Endometrial microvascular endothelial cells (primary cell): ENCODE data around the gene TRIM15. TPM values are rescaled to one million over a fixed set of nuclear protein-coding genes. Genes with fewer than 3 reads are reported as not detected.
"Not testable (repeated sequence)": the region's sequence is repeated elsewhere in the genome, so short reads cannot be mapped to it uniquely, and the experiment has no call there.

ENCODE experiments used
- in situ Hi-C: cut with HindIII; loops from 2 replicates; pipeline ENCODE4 v1.10.0; 2017; ENCODE audit warnings: low sequenced_read_pairs, low pct_unique_long_range_greater_than_20kb; ENCODE audit errors: inconsistent ontology term
- total RNA-seq: library from RNA; depleted of rRNA; stranded (reverse); fragments of >200 nt; gene quantifications from one replicate; pipeline ENCODE4 v1.2.3, GENCODE V29; 2015; ENCODE audit errors: inconsistent ontology term

The TRIM15 gene
- total RNA-seq, 1 donor from 2014 or later, result not detected

DNA sequence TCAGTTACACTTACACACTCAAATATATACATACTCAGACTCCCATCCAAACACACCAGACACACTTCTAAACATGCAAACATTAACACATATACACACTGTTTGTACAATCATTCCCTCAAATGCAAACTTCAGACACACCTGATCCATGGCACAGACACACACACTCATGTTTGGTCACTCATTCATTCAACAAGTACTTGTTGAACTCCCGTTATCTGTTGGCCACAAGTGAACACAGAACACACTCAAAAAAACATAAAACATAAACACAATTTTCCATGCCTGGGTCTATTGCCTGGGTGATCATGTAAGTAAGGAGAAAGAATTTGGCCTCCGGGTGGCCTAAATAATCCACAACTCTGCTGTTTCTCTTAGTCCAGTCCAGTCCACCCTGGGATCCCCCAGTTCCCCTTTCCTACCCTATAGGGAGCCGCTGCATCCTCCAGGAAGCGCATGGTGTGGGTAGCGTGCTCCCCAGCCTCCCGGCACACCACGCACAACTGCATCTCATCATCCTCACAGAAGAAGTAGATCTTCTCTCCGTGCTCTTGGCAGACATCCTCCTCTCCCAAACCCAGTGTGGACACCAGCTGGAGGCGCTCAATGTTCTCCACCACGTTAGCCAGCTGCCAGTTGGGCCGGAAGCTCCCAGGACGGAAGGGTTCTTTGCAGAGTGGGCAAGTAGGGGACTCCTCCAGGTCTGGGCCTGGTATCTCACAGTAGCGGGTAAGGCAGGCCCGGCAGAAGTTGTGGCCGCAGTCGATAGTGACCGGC, 3.1 kb upstream of the TRIM15 start:
- in situ Hi-C loops, result no loop called here

- in situ Hi-C loops, result no loop called here
Observed at GRCh38 chr6:30160785-30161531, 2.4 kb upstream of the TRIM15 start, which contains the start of gene TRIM10. Gene TRIM10, minus strand, starts transcription at chr6:30161211. Its CDS starts 353 bp downstream, at chr6:30160858.

GRCh38 chr6:30162265-30163089, 869 bp upstream of the TRIM15 start:
- in situ Hi-C loops, result no loop called here

DNA sequence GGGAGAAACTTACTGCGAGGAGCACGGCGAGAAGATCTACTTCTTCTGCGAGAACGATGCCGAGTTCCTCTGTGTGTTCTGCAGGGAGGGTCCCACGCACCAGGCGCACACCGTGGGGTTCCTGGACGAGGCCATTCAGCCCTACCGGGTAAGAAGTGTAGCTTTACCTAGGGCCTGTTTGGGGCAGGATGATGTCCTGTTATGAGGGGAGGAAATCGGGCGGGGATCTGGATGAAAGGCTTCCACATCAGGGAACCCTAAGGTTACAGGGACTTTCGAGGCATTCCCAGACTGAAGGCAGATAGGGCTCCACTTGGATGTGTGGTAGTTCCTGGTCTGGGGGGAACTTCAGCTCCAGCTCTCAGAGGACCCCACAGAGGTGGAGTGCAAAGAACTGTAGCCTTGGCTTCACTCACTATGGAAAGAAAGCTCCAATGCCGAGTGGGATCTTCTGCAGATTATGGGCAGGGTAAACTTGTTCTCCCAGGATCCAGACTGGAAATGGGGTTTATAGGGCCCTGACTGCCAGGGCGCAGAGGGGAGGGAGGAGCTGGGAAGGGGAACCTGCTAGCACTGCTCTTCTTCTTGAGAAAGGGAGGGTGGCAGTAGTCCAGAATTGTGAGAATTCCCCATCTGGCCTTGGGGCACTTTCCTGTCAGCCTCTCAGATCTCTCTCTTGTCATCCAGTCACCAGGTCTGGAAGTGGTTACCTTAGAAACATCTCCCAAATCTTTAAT, 740 bp downstream of the TRIM15 start:
- in situ Hi-C loops, result no loop called here

GRCh38 chr6:30164714-30165113, 1.4 kb downstream of the TRIM15 start:
- in situ Hi-C loops, result no loop called here

DNA sequence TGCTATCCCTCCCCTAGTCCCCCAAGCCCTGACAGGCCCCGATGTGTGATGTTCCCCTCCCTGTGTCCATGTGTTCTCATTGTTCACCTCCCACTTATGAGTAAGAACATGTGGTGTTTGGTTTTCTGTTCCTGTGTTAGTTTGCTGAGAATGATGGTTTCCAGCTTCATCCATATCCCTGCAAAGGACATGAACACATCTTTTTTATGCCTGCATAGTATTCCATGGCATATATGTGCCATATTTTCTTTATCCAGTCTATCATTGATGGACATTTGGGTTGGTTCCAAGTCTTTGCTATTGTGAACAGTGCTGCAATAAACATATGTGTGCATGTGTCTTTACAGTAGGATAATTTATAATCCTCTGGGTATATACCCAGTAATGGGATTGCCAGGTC, 1.9 kb downstream of the TRIM15 start:
- in situ Hi-C loops, result not testable (repeated sequence)

- in situ Hi-C loops, result no loop called here
Observed at GRCh38 chr6:30167101-30167500, 3.8 kb downstream of the TRIM15 start.

- in situ Hi-C loops, result no loop called here
Observed at GRCh38 chr6:30168741-30169140, 5.4 kb downstream of the TRIM15 start.

- in situ Hi-C loops, result no loop called here
Observed at GRCh38 chr6:30169658-30170614, 6.6 kb downstream of the TRIM15 start.

DNA sequence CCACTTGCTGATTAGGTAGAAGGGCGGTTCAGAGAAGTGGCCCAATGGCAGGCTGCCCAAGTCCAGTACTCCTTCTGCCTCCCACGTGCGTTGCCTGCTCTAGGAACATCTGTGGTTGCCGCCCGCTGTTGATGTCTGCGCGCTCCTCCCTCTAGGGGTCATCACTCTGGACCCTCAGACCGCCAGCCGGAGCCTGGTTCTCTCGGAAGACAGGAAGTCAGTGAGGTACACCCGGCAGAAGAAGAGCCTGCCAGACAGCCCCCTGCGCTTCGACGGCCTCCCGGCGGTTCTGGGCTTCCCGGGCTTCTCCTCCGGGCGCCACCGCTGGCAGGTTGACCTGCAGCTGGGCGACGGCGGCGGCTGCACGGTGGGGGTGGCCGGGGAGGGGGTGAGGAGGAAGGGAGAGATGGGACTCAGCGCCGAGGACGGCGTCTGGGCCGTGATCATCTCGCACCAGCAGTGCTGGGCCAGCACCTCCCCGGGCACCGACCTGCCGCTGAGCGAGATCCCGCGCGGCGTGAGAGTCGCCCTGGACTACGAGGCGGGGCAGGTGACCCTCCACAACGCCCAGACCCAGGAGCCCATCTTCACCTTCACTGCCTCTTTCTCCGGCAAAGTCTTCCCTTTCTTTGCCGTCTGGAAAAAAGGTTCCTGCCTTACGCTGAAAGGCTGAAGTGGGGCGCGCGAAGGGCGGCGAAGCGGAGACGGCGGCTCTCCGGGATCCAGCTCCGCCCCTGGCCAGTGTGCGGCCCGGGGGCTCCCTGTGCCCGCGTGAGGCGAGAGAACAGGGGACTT, 8.5 kb downstream of the TRIM15 start:
- in situ Hi-C loops, result no loop called here

GRCh38 chr6:30172681-30173080, 9.3 kb downstream of the TRIM15 start:
- in situ Hi-C loops, result no loop called here

GRCh38 chr6:30175765-30176164, 12.4 kb downstream of the TRIM15 start:
- in situ Hi-C loops, result no loop called here

DNA sequence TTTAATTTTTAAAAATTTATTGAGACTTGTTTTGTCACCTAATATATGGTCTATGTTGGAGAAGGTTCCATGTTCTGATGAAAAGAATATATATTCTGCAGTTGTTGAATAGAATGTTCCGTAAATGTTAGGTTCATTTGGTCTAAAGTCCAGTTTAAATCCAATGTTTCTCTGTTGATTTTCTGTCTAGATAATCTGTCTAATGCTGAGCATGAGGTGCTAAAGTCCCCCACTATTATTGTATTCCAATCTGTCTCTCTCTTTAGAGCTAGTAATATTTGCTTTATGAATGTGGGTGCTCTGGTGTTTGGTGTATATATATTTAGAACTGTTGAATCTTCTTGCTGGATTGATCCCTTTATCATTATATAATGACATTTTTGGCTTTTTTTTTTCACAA, 15.5 kb downstream of the TRIM15 start:
- in situ Hi-C loops, result no loop called here

GRCh38 chr6:30180145-30180544, 16.8 kb downstream of the TRIM15 start:
- in situ Hi-C loops, result no loop called here

DNA sequence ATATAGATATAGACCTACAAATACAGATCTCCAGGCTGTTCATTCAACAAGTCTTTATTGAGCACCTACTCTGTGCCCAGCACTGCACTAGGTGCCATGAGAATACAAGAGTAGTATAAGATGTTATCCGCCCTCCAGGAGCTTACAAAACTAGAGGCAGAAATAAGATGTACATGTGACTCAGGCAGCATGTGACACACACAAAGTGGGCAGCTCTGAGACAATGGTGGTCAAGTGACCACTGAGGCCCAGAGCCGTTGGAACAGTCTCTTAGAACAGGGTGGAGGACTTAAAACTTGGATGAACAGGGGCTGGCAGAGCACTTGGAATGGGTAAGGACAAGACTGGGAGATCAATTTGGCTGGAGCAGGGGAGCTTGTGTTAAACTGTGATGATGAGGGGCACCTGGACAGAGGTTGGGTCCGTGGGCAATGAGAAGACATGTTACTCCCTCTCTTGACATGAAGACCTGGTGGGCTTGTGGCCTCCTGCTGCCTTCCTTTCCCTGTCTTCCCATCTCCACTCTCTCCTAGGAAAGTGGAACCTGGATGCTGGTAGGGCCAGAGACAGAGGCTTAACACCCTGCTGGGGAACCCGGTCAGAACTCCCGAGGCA, 21.2 kb downstream of the TRIM15 start:
- in situ Hi-C loops, result no loop called here

GRCh38 chr6:30185846-30186484, 22.6 kb downstream of the TRIM15 start:
- in situ Hi-C loops, result no loop called here
